Pulmonary artery endothelial cell (primary cell): ENCODE measurements around the gene PPDPF. TPM values are rescaled to one million over a fixed set of nuclear protein-coding genes. Genes with fewer than 3 reads are reported as not detected.
"Not testable (repeated sequence)": the region's sequence is repeated elsewhere in the genome, so short reads cannot be mapped to it uniquely, and the experiment has no call there.

ENCODE experiments used
- DNase-seq: peaks from one replicate; pipeline ENCODE4 v3.0.0-alpha.2; 2011; ENCODE audit warnings: low read depth, low spot score
- total RNA-seq: library from RNA; depleted of rRNA; stranded (reverse); fragments of >200 nt; gene quantifications from 2 replicates; pipeline ENCODE4 v1.2.3, GENCODE V29; 2014

PPDPF gene
- total RNA-seq, 1 donor from 2014 or later = 21.4 TPM

DNA sequence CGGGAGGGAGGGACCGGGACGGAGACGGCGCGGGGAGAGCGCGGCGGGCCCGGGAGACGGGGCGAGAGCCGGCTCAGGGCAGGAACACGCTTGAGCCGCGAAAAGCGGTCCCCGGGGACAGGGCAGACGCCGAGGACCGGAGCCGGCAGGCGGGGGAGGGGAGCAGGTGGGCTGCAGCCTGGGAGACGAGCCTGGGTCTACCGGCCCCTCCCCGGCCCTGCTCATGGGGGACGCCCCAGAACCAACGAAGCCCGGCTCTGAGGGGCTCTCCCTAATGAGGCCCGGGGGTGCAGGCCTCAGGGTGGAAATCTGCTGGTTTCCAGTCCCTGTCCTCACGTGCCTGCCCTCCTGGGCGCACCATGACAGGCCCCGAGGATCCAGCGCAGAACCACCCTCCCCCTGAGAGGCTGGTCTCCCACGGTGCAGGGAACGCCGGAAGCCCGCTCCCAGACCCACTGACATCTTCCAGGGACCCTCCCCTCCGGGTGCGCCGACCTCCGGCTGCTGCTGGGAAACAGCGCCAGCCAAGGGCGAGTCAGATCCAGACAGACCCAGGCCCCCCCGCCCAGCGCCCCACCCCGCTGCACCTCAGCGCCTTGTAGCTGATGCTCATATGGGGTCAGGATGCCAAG is 21.1 kb upstream of the PPDPF start:
- no peak for DNase-seq

DNA sequence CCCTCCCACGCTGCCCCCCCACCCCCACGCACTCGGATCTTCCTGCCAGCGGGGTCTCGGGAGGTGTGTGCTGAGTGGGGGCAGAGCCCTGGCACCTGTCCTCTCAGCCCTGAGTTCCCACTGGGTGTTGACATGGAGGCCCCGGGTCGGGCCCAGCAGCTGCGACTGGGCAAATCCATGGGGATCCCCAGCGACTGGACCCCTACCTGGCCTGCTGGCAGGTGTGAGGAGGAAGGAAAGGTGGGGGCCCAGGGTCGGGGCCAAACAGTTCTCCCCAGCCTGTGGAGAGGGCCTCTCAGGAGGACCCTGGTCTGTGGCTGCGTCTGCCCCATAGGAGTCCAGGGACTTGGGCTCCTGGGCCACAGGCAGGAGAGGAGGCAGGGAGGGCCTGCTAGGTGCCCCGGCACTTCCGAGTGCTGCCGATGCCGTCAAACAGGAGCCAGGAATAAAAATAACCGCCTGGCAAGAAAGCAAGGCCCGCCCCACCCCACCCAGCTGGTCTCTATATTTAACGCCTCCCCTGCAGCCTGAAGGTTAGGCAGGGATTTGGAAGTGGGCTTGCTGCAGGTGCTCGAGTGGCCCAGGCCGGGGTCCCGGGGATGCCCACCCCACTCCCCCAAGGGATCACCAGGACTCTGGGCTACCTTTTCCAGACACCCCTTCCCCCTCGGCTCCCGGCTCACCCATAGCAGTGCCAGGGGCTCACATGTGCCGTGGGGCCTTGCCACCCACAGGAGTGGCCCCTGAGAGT is 20.2 kb upstream of the PPDPF start:
- DNase-seq = no peak

DNA sequence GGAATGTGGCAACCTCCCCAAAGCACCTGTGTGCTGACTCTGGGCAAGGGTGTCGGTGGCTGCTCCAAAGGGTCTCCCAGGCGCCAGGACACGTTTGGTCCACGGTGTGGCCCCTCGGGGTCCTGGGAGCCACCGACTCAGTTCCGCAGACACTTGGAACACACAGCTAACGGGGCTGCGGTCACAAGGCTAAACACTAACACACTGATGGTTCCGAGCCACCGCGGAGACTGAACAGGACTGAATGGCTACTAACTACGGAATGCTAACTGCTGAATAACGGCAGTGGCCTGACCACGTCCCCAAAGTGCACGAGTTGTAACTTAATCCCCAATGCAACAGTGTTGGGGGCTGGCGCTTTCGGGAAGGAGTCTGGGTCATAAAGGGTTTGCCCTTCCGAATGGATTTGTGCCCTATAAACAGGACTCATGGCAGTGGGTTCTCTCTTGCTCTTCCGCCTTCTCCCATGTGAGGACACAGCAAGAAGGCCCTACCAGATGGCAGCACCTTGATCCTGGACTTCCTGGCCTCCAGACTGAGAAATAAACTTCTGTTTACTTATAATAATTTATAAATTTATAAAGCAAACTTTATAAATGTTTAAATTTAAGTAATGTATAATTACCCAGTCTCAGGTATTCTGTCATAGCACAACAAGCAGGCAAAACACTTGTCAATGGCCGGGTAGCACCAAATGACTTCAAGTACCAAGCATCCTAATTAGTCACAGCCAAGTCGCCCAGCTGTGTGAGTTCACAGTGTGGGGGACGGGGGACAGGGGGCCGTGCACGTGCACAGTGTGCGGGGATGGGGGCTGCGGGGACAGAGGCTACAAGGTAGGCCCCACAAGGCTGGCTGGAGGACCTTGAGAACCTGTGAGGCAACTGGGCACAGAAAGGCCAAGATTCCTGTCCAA is 19.4 kb upstream of the PPDPF start:
- no peak for DNase-seq

DNA sequence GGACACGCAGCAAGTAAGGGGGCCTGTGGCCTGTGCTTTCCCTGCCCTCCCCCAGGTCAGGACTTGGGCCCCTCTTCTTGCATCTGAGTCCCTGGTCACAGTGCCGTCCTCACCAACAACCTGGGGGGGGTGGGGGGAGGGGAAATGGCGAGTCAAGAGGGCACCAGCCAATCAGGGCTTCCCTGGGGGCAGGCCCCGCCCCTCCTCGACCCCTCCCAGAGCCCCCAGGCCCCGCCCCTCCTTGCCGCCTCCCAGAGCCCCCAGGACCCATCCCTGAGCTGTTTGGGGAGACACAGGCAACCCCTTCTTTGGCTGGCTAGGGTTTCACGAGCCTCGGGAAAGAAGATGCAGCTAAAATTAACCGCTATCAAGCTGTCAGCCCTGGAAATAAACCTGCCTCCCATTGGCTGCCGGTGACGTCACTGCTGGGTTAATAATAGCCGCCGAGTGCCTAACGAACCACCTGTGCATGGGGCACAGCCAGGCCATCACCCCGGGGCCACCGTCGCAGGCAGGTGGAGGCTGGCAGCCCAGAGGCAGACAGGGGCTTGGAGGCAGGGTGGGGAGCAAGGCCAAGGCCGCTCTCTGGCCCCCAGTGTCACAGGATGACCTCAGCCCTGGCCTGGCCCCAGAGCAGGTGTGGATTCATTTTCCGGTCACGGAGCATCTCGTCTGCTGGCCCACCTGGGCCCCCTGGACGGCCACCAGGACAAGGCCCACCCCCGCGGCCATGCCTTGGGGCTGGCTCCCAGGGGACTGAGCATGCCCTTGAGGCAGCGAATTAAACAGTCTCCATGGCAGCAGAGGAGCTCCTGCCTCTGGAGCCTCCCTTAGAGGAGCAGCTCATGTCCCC is 18.5 kb upstream of the PPDPF start:
- DNase-seq = no peak

DNA sequence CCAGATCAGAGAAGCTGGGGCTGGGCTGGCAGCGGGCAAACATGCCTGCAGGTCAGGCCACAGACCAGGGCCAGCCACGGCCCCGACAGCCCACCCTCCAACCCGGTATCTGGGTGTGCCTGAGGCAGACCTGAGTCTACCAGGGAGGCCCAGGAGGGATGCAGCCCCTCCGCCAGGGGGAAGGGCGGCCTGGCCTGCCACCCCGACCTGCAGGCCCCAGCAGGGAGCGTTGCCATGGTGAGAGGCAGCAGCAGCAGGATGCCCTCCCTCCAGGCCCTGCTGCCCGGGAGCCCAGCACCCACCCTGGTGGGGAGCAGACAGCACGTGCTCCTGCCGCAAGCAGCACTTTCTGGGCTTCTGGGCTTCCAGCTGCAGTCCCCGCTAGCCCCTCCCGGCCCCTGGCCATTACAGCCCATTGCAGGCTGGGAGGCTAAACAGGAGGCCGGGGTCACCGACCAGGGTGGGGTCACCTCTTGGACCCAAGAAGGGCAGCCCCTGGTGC is 17.8 kb upstream of the PPDPF start:
- no peak for DNase-seq

DNA sequence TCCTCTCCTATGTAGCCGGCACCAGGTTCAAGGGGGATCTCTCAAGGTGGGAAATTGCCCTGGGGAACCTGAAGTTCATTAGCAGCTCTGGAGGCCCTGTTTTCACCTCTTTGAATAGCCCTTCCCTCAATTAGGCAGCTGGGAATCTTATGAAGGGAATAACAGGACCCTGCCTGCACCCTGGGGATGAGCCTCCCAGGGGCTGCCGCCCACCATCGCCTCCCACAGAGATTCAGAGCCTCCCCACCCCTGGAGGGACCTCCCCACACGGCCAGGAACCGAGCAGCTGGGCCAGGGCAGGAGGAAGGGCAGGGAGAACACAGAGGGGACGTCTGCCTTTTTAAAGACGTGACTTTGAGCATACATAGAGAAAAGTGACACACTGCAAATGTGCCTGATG is 17.0 kb upstream of the PPDPF start:
- no peak for DNase-seq

DNA sequence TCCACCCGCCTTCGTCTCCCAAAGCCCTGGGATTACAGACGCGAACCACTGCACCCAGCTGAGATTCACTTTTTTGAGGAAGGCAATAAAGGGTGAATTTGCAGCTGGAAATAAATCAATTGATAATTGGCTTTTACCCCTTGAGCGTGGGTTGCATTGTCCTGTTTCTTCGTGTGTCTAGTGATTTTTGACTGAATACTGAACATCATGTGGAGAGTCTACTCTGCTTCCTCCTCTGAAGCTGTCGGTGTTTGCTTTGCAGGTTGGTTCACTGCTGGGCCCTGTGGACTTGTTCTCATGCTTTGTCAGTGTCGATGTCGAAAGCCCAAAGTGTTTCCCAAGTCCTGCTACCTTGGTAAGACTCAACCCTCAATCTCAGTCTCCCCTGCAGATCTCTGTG is 15.9 kb upstream of the PPDPF start:
- DNase-seq = no peak

DNA sequence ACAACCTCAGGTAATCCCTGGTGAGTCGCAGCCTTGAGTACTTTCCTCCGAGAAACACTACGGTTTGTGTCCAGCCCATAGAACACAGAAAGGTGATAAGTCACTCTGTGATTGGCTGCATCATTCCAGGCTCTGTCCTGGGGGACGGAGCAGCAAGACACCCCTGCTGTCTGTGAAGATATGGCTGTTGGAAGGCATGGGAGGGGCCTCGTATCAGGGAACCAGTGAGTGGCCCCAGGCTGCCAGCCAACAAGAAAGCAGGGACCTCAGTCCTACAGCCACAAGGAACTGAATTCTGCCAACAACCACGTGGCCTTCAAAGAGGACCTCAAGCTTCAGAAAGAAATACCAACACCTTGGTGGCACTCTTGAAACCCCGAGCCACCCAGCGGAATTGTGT is 15.3 kb upstream of the PPDPF start:
- DNase-seq = no peak

DNA sequence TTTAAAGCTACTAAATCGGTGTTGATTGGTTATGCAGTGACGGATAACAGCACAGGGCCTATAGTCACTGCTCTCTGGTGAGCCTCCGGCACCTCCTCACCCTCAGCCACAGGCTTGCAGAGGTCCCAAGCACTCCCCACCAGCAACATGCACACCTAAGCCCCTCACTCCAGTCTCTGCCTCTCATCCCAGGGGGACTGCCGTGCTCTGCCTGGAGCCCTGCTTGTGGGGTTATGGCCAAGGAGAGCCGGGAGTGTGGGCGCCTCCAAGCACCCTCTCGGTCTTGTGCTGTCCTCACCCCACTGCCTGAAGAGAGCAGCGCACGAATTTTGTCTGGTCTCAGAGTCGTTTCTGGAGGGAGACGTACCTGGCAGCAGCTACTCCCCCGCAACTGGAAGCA is 14.8 kb upstream of the PPDPF start:
- no peak for DNase-seq

DNA sequence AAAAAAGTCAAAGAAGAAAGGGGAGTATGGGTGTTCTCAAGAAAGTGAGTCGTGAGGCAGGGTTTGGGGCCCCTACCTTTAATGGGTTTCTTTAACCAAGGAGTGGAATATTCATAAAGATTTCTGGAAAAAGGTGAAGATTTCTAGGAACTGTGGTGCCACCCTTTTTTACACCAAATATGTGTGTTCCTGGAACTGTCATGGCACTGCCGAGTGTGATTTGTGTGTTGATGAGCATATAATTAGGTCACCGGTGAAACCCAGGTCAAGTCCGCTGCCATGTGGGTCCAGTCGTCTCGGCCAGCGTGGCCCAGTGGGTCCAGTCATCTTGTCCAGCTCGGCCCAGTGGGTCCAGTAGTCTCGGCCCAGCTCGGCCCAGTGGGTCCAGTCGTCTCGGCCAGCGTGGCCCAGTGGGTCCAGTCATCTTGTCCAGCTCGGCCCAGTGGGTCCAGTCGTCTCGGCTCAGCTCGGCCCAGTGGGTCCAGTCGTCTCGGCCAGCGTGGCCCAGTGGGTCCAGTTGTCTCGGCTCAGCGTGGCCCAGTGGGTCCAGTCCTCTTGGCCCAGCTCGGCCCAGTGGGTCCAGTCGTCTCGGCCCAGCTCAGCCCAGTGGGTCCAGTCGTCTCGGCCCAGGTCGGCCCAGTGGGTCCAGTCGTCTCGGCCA is 13.4 kb upstream of the PPDPF start:
- DNase-seq = no peak

DNA sequence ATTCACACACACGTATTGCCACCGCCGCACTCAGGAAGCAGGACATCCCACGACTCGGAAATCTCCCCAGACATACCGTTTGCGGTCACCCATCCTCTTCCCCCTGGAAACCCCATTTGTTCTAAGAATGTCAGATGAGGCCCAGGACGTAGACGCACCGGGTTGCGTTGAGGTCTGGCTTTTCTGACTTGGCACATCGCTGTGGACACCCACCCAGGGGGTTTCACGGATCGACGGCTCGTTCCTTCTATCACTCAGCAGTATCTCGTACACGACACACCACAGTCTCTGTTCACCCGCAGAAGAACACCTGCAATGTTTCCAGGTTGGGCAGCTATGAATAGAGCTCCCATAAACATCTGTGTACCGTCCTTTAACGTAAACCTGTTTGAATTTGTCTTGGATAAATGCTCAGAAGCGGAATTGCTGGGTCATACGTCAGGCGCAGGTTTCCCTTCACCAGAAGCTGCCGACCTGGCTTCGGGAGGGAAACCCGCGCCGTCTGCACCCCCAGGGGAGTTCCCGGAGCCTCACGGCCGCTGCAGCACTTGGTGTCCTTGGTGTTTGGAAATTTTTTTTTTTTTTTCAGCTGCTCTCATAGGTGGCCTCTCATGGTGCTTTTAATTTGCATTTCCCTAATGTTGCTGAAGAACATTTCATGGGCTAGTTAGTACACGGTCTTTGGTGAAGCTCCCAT is 12.3 kb upstream of the PPDPF start:
- no peak for DNase-seq

DNA sequence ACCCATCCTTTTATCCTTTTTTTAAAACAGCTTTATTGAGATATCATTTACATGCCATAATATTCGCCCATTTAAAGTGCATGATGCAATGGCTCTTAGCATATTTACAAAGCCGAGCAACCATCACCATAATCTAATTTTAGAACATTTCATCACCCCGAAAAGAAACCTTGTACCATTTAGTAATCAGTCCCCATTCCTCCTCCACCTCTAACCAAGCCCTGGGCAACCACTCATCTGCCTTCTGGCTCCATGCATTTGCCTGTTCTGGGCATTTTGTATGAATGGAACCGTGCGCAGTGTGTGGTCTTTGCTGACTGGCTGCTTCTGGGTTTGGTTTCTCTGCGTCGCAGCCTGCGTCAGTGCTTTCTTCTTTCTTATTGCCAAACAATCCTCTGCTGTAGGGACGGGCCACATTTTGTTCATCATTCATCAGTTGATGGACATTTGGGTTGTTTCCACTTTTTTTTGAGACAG is 11.4 kb upstream of the PPDPF start:
- DNase-seq = no peak

DNA sequence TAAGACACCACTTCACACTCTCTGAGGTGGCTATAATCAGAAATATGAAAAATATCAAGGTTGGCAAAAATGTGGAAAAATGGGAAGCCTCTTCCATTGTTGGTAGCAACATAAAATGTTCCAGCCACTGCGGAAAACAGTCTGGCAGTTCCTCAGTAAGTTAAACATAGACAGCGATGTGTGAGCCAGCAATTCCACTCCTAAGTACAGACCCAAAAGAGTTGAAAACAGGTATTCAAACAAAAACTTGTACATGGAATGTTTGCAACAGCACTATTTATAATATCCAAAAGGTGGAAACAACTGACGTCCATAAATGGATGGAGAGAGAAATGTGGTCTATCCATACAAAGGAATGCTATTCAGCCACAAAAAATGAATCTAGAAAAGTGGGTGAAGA is 7.4 kb upstream of the PPDPF start:
- no peak for DNase-seq

DNA sequence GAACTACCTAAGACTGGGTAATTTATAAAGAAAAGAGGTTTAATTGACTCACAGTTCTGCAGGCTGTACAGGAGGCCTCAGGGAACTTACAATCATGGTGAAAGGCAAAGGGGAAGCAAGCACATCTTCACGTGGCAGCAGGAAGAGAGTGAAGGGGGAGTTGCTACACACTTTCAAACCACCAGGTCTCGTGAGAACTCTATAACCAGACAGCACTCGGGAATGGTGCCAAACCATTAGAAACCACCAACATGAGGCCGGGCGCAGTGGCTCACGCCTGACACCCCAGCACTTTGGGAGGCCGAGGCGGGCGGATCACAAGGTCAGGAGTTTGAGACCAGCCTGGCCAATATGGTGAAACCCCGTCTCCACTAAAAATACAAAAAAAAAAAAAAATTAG is 6.0 kb upstream of the PPDPF start:
- not testable (repeated sequence) for DNase-seq

DNA sequence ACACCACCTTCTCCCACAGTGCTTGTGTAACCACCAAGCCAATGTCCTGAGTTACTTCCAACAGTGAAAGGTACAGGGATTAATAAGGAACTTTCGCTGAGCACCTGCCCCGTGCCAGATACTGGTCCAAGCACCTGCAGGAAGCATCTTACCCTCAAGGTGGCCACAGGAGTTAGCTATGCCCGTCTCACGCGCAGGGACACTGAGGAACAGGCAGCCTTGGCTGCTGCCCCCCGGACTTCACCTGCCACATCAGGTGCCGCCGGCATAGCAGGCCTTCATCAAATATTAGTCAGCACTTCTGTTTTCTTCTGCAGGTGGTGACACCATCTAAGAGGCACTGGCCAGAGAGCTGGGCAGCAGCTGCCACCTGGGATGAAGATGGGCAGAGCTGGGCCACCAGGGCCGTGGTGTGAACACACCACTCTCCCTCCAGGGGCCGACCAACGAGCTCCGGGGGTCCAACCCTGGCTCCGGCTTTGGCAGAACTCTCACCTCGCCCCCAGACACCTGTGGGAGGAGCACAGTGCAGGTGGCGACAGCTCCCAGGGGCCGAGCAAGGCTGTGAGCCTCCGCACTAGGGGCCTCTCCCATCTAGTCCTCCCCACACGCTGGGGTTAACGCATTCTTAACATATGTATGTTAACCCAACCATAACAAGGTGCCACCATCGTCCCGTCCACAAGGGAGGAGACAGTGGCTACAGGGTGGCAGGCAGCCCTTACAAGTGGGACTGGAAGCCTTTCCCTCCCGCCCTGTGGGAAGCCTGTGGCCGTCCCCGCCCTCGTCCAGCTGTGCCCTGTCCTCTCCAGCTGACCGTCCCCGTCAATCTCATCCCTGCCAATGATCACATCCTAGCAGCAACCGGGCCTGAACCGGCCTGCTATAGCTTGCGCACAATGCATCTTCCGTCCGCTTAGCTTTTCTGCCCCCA is 2.9 kb upstream of the PPDPF start:
- DNase-seq = no peak

DNA sequence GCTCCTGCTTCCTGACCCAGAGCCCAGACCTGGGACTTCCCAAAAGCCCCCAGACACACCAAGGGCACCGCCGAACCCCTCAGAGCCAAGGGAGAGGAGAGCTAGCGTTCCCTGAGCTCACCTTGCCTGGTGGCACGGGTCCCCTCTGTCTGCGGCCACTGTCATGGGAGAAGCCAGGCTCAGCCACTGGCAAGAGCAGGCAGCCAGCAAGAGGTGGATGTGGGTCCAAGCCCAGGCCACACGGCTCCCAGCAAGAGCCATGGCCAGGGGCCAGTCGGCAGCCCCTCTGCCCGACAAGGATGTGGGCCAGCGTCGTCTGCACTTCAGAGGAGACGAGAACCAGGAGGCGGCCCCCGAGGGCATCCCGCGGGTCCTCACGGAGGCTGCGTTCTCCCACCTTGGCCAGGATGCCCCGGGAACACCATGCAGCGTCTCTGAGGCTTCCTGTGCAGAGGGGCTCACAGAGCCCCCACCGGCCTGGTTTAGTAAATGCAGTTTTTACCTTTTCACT is 2.2 kb upstream of the PPDPF start:
- no peak for DNase-seq

DNA sequence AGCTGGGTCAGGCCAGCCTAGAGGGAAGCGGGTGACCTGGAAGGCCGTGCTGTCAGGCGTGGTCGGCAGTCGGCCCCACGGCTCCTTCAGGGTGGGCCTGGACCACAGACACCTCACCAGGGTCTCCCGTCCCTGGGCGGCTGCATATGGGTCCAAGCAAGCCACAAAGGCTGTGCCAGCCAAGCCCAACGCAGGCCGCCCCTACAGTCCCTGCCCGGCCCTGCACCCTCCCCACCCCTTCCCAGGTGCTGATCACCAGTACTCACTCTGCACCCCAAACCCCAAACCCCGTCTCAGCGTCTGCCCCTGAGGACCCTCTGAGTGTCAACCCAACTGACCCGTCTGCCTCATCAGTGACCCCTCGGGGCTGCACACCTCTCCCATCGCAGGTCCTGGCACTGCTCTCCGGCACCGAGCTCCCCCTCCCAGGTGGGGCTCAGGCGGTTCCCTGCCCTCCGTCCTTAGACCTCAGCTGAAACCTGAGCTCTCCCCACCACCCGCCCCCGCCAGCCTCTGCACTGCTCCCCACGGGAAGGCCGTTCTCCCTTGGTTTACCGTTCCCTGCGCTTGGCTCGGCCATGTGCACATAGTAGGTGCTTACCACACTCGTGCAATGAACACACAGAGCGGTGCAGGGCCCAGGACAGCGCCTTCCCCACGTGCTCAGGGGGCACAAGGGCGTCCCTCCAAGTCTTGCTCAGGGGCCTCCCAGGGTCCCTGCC is 1.5 kb upstream of the PPDPF start:
- DNase-seq = no peak
